IMR-90 (cell line): ENCODE measurements around the gene EXOC6. TPM values are rescaled to one million over a fixed set of nuclear protein-coding genes. Genes with fewer than 3 reads are reported as not detected.

ENCODE experiments used
- ATAC-seq: fragments of 200-7000 bp; cut with Tn5 transposase; 2 replicates; pipeline ENCODE4 v1.9.1; 2020; ENCODE audit warnings: low read depth, mild to moderate bottlenecking, moderate library complexity
- BruUV-seq: library from RNA; stranded (reverse); fragments of 400-500 nt; replicated peaks from 2 replicates; lab custom pipeline; 2021; lab: Mats Ljungman, UMichigan
- CTCF ChIA-PET: fragments of 300-600 bp; formaldehyde crosslinking; extraction: SDS; loops from one replicate; lab custom pipeline; 2021; ENCODE audit warnings: antibody characterized with exemption; lab: Yijun Ruan, JAX
- POLR2A ChIA-PET: fragments of 300-600 bp; sonication (Branson Sonifier 250); formaldehyde crosslinking; loops from one replicate; lab custom pipeline; 2022; ENCODE audit warnings: antibody characterized with exemption; ENCODE audit not compliant: unreplicated experiment; lab: Charles Lee
- DNase-seq: peaks from one replicate; pipeline ENCODE4 v3.0.0; 2013
- H2AFZ ChIP-seq: replicated peaks from 2 replicates; pipeline ENCODE3; 2013; ENCODE audit warnings: low read length, mild to moderate bottlenecking; ENCODE audit not compliant: poor library complexity
- H2AK5ac ChIP-seq: 2 replicates; pipeline ENCODE4 v1.6.1; 2013; ENCODE audit warnings: low read depth, low read length, inconsistent platforms
- H2AK9ac ChIP-seq: replicated peaks from 2 replicates; pipeline ENCODE3; 2013; ENCODE audit warnings: mild to moderate bottlenecking, low read depth, low read length, moderate library complexity; ENCODE audit not compliant: poor library complexity
- H2BK120ac ChIP-seq: 2 replicates; pipeline ENCODE4 v1.6.1; 2013; ENCODE audit warnings: low read depth, low read length, inconsistent platforms
- H2BK15ac ChIP-seq: 3 replicates; pipeline ENCODE4 v1.6.1; 2013; ENCODE audit warnings: low read depth, low read length, inconsistent platforms
- H2BK20ac ChIP-seq: 2 replicates; pipeline ENCODE4 v1.6.1; 2013; ENCODE audit warnings: low read depth, mild to moderate bottlenecking, inconsistent platforms, low read length, moderate library complexity
- H2BK5ac ChIP-seq: 2 replicates; pipeline ENCODE4 v1.6.1; 2013; ENCODE audit warnings: mild to moderate bottlenecking, low read depth, low read length, inconsistent platforms; ENCODE audit not compliant: poor library complexity, severe bottlenecking
- H3K14ac ChIP-seq: replicated peaks from 2 replicates; pipeline ENCODE4 v1.6.1; 2013; ENCODE audit warnings: low read depth, low read length, inconsistent platforms
- H3K18ac ChIP-seq: 2 replicates; pipeline ENCODE4 v1.6.1; 2013; ENCODE audit warnings: low read depth, low read length, control low read depth
- H3K23ac ChIP-seq: 2 replicates; pipeline ENCODE4 v1.6.1; 2013; ENCODE audit warnings: low read depth, low read length, inconsistent platforms
- H3K27ac ChIP-seq: 2 replicates; pipeline ENCODE4 v1.5.1; 2013; ENCODE audit warnings: mild to moderate bottlenecking, control low read depth, low read length; ENCODE audit not compliant: insufficient read depth
- H3K27me3 ChIP-seq: 2 replicates; pipeline ENCODE4 v1.6.1; 2013; ENCODE audit warnings: low read length; ENCODE audit not compliant: control insufficient read depth, insufficient read depth
- H3K36me3 ChIP-seq: 2 replicates; pipeline ENCODE4 v1.6.1; 2013; ENCODE audit warnings: low read length, mixed read lengths; ENCODE audit not compliant: control insufficient read depth, insufficient read depth
- H3K4ac ChIP-seq: 2 replicates; pipeline ENCODE4 v1.6.1; 2013; ENCODE audit warnings: low read depth, low read length, inconsistent platforms
- H3K4me1 ChIP-seq: 2 replicates; pipeline ENCODE4 v1.6.1; 2013; ENCODE audit warnings: low read length, mixed read lengths; ENCODE audit not compliant: control insufficient read depth, insufficient read depth
- H3K4me2 ChIP-seq: 2 replicates; pipeline ENCODE4 v1.6.1; 2013; ENCODE audit warnings: low read depth, mild to moderate bottlenecking, control low read depth, low read length, moderate library complexity
- H3K4me3 ChIP-seq: 2 replicates; pipeline ENCODE4 v1.5.1; 2013; ENCODE audit warnings: low read depth, mild to moderate bottlenecking, control low read depth, low read length, moderate library complexity; ENCODE audit not compliant: insufficient read depth
- H3K56ac ChIP-seq: 2 replicates; pipeline ENCODE4 v1.6.1; 2013; ENCODE audit warnings: low read length, inconsistent platforms; ENCODE audit not compliant: insufficient read depth; ENCODE audit errors: extremely low read depth
- H3K79me1 ChIP-seq, 2 experiments: 2 replicates each; pipeline ENCODE4 v1.6.1; 2013; ENCODE audit warnings: low read length in 2 of 2, inconsistent platforms in 1 of 2, low read depth in 1 of 2
- H3K9ac ChIP-seq: 2 replicates; pipeline ENCODE4 v1.6.1; 2013; ENCODE audit warnings: low read depth, low read length, control low read depth
- H3K9me1 ChIP-seq: 2 replicates; pipeline ENCODE4 v1.6.1; 2013; ENCODE audit warnings: low read length, inconsistent platforms; ENCODE audit not compliant: insufficient read depth
- H3K9me3 ChIP-seq: 2 replicates; pipeline ENCODE4 v1.6.1; 2013; ENCODE audit warnings: low read length; ENCODE audit not compliant: control insufficient read depth, insufficient read depth
- H4K20me1 ChIP-seq: 2 replicates; pipeline ENCODE4 v1.6.1; 2013; ENCODE audit warnings: low read length, inconsistent platforms; ENCODE audit not compliant: insufficient read depth
- H4K5ac ChIP-seq: 2 replicates; pipeline ENCODE4 v1.6.1; 2013; ENCODE audit warnings: mild to moderate bottlenecking, low read depth, low read length, control low read depth
- H4K8ac ChIP-seq, 2 experiments: 2 replicates each; pipeline ENCODE4 v1.6.1; 2013; ENCODE audit warnings: low read depth in 2 of 2, low read length in 2 of 2, control low read depth in 1 of 2, inconsistent platforms in 1 of 2
- H4K91ac ChIP-seq: 2 replicates; pipeline ENCODE4 v1.6.1; 2013; ENCODE audit warnings: low read depth, low read length, inconsistent platforms; ENCODE audit not compliant: insufficient read depth
- BHLHE40 ChIP-seq: fragments of 150-350 bp; IDR thresholded peaks from 2 replicates; pipeline ENCODE4 v1.6.1; 2016; ENCODE audit warnings: mild to moderate bottlenecking, low read depth, low read length
- CHD1 ChIP-seq: IDR thresholded peaks from 2 replicates; pipeline ENCODE4 v1.6.1; 2012; ENCODE audit warnings: low read depth, low read length, improper control_type of control experiment
- MAFK ChIP-seq: IDR thresholded peaks from 2 replicates; pipeline ENCODE4 v1.6.1; 2012; ENCODE audit warnings: low read depth, low read length, improper control_type of control experiment
- MAZ ChIP-seq: IDR thresholded peaks from 2 replicates; pipeline ENCODE4 v1.6.1; 2012; ENCODE audit warnings: low read depth, mild to moderate bottlenecking, low read length, improper control_type of control experiment, moderate library complexity, borderline replicate concordance
- MXI1 ChIP-seq: IDR thresholded peaks from 2 replicates; pipeline ENCODE4 v1.6.1; 2012; ENCODE audit warnings: low read depth, mild to moderate bottlenecking, low read length, moderate library complexity, borderline replicate concordance
- POLR2A ChIP-seq: IDR thresholded peaks from 2 replicates; pipeline ENCODE4 v1.6.1; 2012; ENCODE audit warnings: mild to moderate bottlenecking, low read depth, low read length
- SMC3 ChIP-seq: fragments of 150-350 bp; IDR thresholded peaks from 2 replicates; pipeline ENCODE4 v1.6.1; 2016; ENCODE audit warnings: low read depth, mild to moderate bottlenecking, antibody characterized with exemption, low read length, moderate library complexity
- WGBS, 2 experiments: methylation state at CpG; one replicate each; pipeline versions ENCODE4 v1.1.5 to v1.1.7; 2013; ENCODE audit warnings: missing lambda C conversion rate in 2 of 2; ENCODE audit not compliant: insufficient read length in 1 of 2; ENCODE audit errors: extremely low coverage in 2 of 2; 5-methylcytosine and 5-hydroxymethylcytosine counted together
- dilution Hi-C: fragments of 300-500 bp; cut with HindIII; formaldehyde crosslinking; loops from one replicate; pipeline ENCODE4 v1.14.3; 2018; ENCODE audit warnings: low sequenced_read_pairs; ENCODE audit not compliant: unreplicated experiment
- in situ Hi-C: fragments of 300-500 bp; cut with MboI; formaldehyde crosslinking; loops from 3 replicates; pipeline ENCODE4 v1.14.3; 2019; ENCODE audit warnings: low sequenced_read_pairs, inconsistent platforms, mixed read lengths
- intact Hi-C: fragments of 100-400 bp; cut with micrococcal nuclease; formaldehyde crosslinking; loops from 2 replicates; pipeline ENCODE4 v1.10.0; 2022
- polyA plus RNA-seq, 3 experiments: library from polyadenylated mRNA; depleted of rRNA; stranded (reverse); fragments of >200 nt; gene quantifications; 2 replicates each; pipeline ENCODE4 v1.2.3, GENCODE V29; 2012; ENCODE audit warnings: low replicate concordance in 1 of 3
- total RNA-seq: library from RNA; depleted of rRNA; stranded (reverse); fragments of >200 nt; gene quantifications from 2 replicates; pipeline ENCODE4 v1.2.3, GENCODE V29; 2012
- TF ChIP-seq, protein P1 (sequence below): fragments of 150-350 bp; IDR thresholded peaks from 2 replicates; pipeline ENCODE4 v1.6.1; 2016; ENCODE audit warnings: low read depth, mild to moderate bottlenecking, low read length, moderate library complexity, borderline replicate concordance

Gene EXOC6
- total and polyA plus RNA-seq, 2 of the 4 experiments (the other 2 are of a cell fraction): 4.5 to 11.5 TPM

GRCh38 chr10:93054486-93054885 lies 206.2 kb downstream of the EXOC6 start:
- Histone ChIP-seq H4K20me1 (no peaks in the 10 kb centered on the region), H3K27ac (no peak overlapping the region), H3K9me1 (no peaks in the 10 kb centered on the region), H3K4me2 (no peak overlapping the region), H3K27me3 (no peaks in the 10 kb centered on the region), H2BK5ac (no peak overlapping the region), H3K4me1 (no peaks in the 10 kb centered on the region), H3K14ac (no peak overlapping the region), H3K36me3 (no peaks in the 10 kb centered on the region), H4K91ac (no peak overlapping the region), H3K4me3 (no peak overlapping the region), H2AK5ac (no peak overlapping the region), H3K18ac (no peak overlapping the region), H3K23ac (no peak overlapping the region), H4K5ac (no peak overlapping the region), H2BK15ac (no peak overlapping the region), H2BK20ac (no peak overlapping the region), H2AK9ac (no peak overlapping the region), H3K4ac (no peak overlapping the region), H3K9me3 (no peaks in the 10 kb centered on the region), H3K79me1 (no peaks in the 10 kb centered on the region), H3K9ac (no peak overlapping the region), H2AFZ (no peak overlapping the region), H2BK120ac (no peak overlapping the region), H3K56ac (no peak overlapping the region), H4K8ac (no peak overlapping the region)
- intact Hi-C loops (no loop called here), dilution Hi-C loops (no loop called here), in situ Hi-C loops (no loop called here)
- ChIA-PET POLR2A (no interaction called here), CTCF (interaction anchor here (1.3 kb wide), 1 partner anchor 8 kb away, joined by 6 read pairs; no protein-coding TSS in a partner anchor)
- ATAC-seq (no peak), DNase-seq (no peak)
- TF ChIP-seq POLR2A (no peak), MAFK (no peak), MAZ (no peak), SMC3 (no peak), CHD1 (no peak), BHLHE40 (no peak), MXI1 (no peak)
- TF ChIP-seq, protein P1, sequence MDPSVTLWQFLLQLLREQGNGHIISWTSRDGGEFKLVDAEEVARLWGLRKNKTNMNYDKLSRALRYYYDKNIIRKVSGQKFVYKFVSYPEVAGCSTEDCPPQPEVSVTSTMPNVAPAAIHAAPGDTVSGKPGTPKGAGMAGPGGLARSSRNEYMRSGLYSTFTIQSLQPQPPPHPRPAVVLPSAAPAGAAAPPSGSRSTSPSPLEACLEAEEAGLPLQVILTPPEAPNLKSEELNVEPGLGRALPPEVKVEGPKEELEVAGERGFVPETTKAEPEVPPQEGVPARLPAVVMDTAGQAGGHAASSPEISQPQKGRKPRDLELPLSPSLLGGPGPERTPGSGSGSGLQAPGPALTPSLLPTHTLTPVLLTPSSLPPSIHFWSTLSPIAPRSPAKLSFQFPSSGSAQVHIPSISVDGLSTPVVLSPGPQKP: no peak
- BruUV-seq: no TSS peak
- no CpG with 5 or more reads among the region's 3 CpGs for WGBS, 2 experiments
